Caco-2 (cell line): ENCODE results near the gene PHC2. TPM values are rescaled to one million over a fixed set of nuclear protein-coding genes. Genes with fewer than 3 reads are reported as not detected.

Source experiments
- BruUV-seq: library from RNA; stranded (reverse); fragments of 400-500 nt; replicated peaks from 2 replicates; lab custom pipeline; 2021; lab: Mats Ljungman, UMichigan
- CTCF ChIA-PET: fragments of 300-600 bp; sonication (Branson Sonifier 250); formaldehyde crosslinking; loops from one replicate; lab custom pipeline; 2022; ENCODE audit warnings: antibody characterized with exemption; lab: Charles Lee
- POLR2A ChIA-PET: fragments of 300-600 bp; sonication (Branson Sonifier 250); formaldehyde crosslinking; loops from one replicate; lab custom pipeline; 2022; ENCODE audit warnings: antibody characterized with exemption; lab: Charles Lee
- DNase-seq, 2 experiments: peaks; one replicate each; pipeline versions ENCODE4 v3.0.0 to v3.0.0-alpha.2; 2020 to 2022
- H3K27me3 ChIP-seq: replicated peaks from 2 replicates; pipeline ENCODE4 v1.6.0; 2011; ENCODE audit warnings: low read length; ENCODE audit not compliant: control insufficient read depth, insufficient read depth
- H3K36me3 ChIP-seq: 2 replicates; pipeline ENCODE4 v1.5.1; 2011; ENCODE audit warnings: low read length; ENCODE audit not compliant: control insufficient read depth, insufficient read depth
- H3K4me1 ChIP-seq: fragments of 250-450 bp; sonication (Bioruptor Pico); 2 replicates; pipeline ENCODE4 v1.5.1; 2020; ENCODE audit warnings: mild to moderate bottlenecking
- H3K4me3 ChIP-seq: 2 replicates; pipeline ENCODE4 v1.5.1; 2011; ENCODE audit warnings: low read depth, mild to moderate bottlenecking, control low read depth, low read length
- H3K9me3 ChIP-seq: fragments of 250-450 bp; sonication (Bioruptor Pico); 2 replicates; pipeline ENCODE4 v1.5.1; 2020; ENCODE audit warnings: mild to moderate bottlenecking, moderate library complexity
- H3K27ac Mint-ChIP-seq: one replicate; pipeline ENCODE4 v1.8.0; 2022; ENCODE audit warnings: mixed read lengths; ENCODE audit not compliant: unreplicated experiment
- H3K27me3 Mint-ChIP-seq: one replicate; pipeline ENCODE4 v1.8.0; 2022; ENCODE audit warnings: mixed read lengths; ENCODE audit not compliant: insufficient read depth, unreplicated experiment
- H3K36me3 Mint-ChIP-seq: one replicate; pipeline ENCODE4 v1.8.0; 2022; ENCODE audit warnings: mild to moderate bottlenecking, mixed read lengths; ENCODE audit not compliant: insufficient read depth, unreplicated experiment
- H3K4me1 Mint-ChIP-seq: one replicate; pipeline ENCODE4 v1.8.0; 2022; ENCODE audit warnings: low read depth, mixed read lengths; ENCODE audit not compliant: unreplicated experiment
- H3K4me3 Mint-ChIP-seq: one replicate; pipeline ENCODE4 v1.8.0; 2022; ENCODE audit warnings: mild to moderate bottlenecking, moderate library complexity, mixed read lengths; ENCODE audit not compliant: unreplicated experiment
- H3K9me3 Mint-ChIP-seq: one replicate; pipeline ENCODE4 v1.8.0; 2022; ENCODE audit warnings: mixed read lengths; ENCODE audit not compliant: unreplicated experiment
- intact Hi-C: fragments of 100-400 bp; cut with micrococcal nuclease; formaldehyde crosslinking; loops from one replicate; pipeline ENCODE4 v1.10.0; 2022; ENCODE audit not compliant: unreplicated experiment
- total RNA-seq: library from RNA; stranded (reverse); gene quantifications from 2 replicates; pipeline ENCODE4 v1.2.3, GENCODE V29; 2022
- TF ChIP-seq, protein P1 (sequence below), 2 experiments: fragments of 200-600 bp in 1 of 2; IDR thresholded peaks; 1 replicate in 1 of 2; 2 replicates in 1 of 2; pipeline versions ENCODE4 v1.5.1 to v1.8.0; 2011 to 2022; ENCODE audit warnings: antibody characterized with exemption in 1 of 2, control low read depth in 1 of 2, inconsistent platforms in 1 of 2, low read depth in 1 of 2, low read length in 1 of 2, mild to moderate bottlenecking in 1 of 2, moderate library complexity in 1 of 2; ENCODE audit not compliant: insufficient read depth in 1 of 2, severe bottlenecking in 1 of 2, unreplicated experiment in 1 of 2

PHC2 gene
- total RNA-seq, 1 experiment from 2014 or later: 35.2 TPM

GRCh38 chr1:33332881-33333280 is 98.0 kb downstream of the PHC2 start:
- Mint-ChIP-seq H3K4me1 (peaks cover 3% of the 10 kb centered on the region), H3K36me3 (peaks cover 35% of the 10 kb centered on the region), H3K4me3 (no peak overlapping the region), H3K9me3 (no peaks in the 10 kb centered on the region), H3K27me3 (no peaks in the 10 kb centered on the region), H3K27ac (no peak overlapping the region)
- ChIA-PET POLR2A (no interaction called here), CTCF (no interaction called here)
- Histone ChIP-seq H3K4me3 (no peak overlapping the region), H3K9me3 (no peaks in the 10 kb centered on the region), H3K36me3 (no peaks in the 10 kb centered on the region; the same call in none of the 2 replicates), H3K27me3 (no peaks in the 10 kb centered on the region), H3K4me1 (peaks cover 3% of the 10 kb centered on the region)
- TF ChIP-seq, protein P1, sequence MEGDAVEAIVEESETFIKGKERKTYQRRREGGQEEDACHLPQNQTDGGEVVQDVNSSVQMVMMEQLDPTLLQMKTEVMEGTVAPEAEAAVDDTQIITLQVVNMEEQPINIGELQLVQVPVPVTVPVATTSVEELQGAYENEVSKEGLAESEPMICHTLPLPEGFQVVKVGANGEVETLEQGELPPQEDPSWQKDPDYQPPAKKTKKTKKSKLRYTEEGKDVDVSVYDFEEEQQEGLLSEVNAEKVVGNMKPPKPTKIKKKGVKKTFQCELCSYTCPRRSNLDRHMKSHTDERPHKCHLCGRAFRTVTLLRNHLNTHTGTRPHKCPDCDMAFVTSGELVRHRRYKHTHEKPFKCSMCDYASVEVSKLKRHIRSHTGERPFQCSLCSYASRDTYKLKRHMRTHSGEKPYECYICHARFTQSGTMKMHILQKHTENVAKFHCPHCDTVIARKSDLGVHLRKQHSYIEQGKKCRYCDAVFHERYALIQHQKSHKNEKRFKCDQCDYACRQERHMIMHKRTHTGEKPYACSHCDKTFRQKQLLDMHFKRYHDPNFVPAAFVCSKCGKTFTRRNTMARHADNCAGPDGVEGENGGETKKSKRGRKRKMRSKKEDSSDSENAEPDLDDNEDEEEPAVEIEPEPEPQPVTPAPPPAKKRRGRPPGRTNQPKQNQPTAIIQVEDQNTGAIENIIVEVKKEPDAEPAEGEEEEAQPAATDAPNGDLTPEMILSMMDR (IDR thresholded peaks at IDR 0.05; ENCODE audit: insufficient read depth in 1 of 2, low read depth in 1 of 2, low read length in 1 of 2, severe bottlenecking in 1 of 2, unreplicated experiment in 1 of 2): no peak
- BruUV-seq: no TSS peak
- DNase-seq: no peak
- intact Hi-C loops: no loop called here

GRCh38 chr1:33332357-33332789 is 98.5 kb downstream of the PHC2 start:
- Mint-ChIP-seq H3K27ac (no peak overlapping the region), H3K9me3 (no peaks in the 10 kb centered on the region), H3K4me1 (no peaks in the 10 kb centered on the region), H3K36me3 (peaks cover 33% of the 10 kb centered on the region), H3K27me3 (no peaks in the 10 kb centered on the region), H3K4me3 (no peak overlapping the region)
- Histone ChIP-seq H3K4me1 (no peaks in the 10 kb centered on the region), H3K27me3 (no peaks in the 10 kb centered on the region), H3K4me3 (no peak overlapping the region), H3K36me3 (no peaks in the 10 kb centered on the region; the same call in none of the 2 replicates), H3K9me3 (no peaks in the 10 kb centered on the region)
- ChIA-PET CTCF (no interaction called here), POLR2A (no interaction called here)
- no TSS peak for BruUV-seq
- no peak for DNase-seq
- intact Hi-C loops: no loop called here
- TF ChIP-seq, protein P1 (IDR thresholded peaks at IDR 0.05; ENCODE audit: insufficient read depth in 1 of 2, low read depth in 1 of 2, low read length in 1 of 2, severe bottlenecking in 1 of 2, unreplicated experiment in 1 of 2): no peak

DNA sequence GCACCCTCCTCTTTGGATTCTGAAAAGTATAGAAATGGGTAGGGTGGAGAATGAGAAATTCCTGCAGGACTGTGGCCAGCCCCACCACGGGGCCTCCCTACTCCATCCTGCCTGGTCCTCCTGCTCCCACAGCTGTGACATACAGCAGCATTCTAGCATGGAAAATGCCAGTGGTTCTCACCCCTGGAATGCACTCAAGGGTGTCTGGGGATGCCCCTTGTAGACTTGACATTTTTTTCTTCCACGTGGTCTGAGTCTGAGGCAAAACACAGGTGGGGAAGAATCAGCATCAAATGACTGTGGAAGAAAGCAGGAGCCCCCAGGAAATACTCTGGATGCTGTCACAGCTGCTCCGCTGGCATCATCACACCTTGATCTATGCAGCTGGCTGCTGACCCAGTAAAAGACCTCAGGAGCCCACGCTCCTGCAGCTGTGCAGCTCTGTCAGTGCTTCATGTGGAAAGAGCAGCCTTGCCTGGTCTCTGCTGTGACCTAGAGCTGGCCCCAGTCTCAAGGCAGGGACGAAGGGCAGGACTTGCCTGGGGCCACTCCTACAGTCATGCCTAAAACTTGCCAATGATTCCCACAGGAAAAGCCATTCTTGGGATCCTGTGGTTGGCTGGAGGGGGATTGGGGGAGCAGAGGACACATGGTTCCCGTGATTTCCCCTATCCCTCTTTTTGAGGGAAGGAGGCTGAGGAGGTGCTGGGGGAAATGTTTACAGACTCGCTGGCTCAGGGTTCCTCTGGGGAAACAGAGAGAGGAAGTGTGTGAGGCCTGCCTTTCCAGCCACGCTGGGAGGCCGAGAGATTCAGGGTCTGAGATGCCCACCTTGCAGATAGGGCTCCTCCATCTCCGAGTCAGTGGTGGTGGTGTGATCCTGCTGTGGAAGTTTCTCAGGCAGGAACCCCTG is 99.2 kb downstream of the PHC2 start:
- no peaks in the 10 kb centered on the region for H3K9me3 Mint-ChIP-seq
- H3K36me3 ChIP-seq: no peaks in the 10 kb centered on the region; the same call in none of the 2 replicates
- intact Hi-C loops: no loop called here
- H3K27me3 ChIP-seq: no peaks in the 10 kb centered on the region
- H3K27ac Mint-ChIP-seq: no peak overlapping the region
- H3K27me3 Mint-ChIP-seq: no peaks in the 10 kb centered on the region
- H3K4me1 ChIP-seq: no peaks in the 10 kb centered on the region
- ChIA-PET POLR2A (no interaction called here), CTCF (no interaction called here)
- no peak overlapping the region for H3K4me3 ChIP-seq
- TF ChIP-seq, protein P1 (IDR thresholded peaks at IDR 0.05; ENCODE audit: insufficient read depth in 1 of 2, low read depth in 1 of 2, low read length in 1 of 2, severe bottlenecking in 1 of 2, unreplicated experiment in 1 of 2): no peak
- BruUV-seq: no TSS peak
- H3K9me3 ChIP-seq: no peaks in the 10 kb centered on the region
- no peak for DNase-seq
- H3K36me3 Mint-ChIP-seq: peaks cover 39% of the 10 kb centered on the region
- H3K4me3 Mint-ChIP-seq: no peak overlapping the region
- no peaks in the 10 kb centered on the region for H3K4me1 Mint-ChIP-seq
